Esophagus muscularis mucosa (tissue), 4 donors: Measurements from ENCODE around the gene GNA12. TPM values are rescaled to one million over a fixed set of nuclear protein-coding genes. Genes with fewer than 3 reads are reported as not detected.
"Not testable (repeated sequence)": the region's sequence is repeated elsewhere in the genome, so short reads cannot be mapped to it uniquely, and the experiment has no call there.

ENCODE experiments used
- DNase-seq: peaks from one replicate; pipeline ENCODE4 v3.0.0-alpha.2; 2017; ENCODE audit errors: extremely low spot score
- H3K27ac ChIP-seq, 4 donors: fragments of 200-600 bp; sonication (generic); replicated peaks in 1 of 4; 1 replicate in 3 of 4; 2 replicates in 1 of 4; pipeline ENCODE4 v1.5.1; 2016 to 2019; ENCODE audit warnings: mild to moderate bottlenecking in 1 of 4
- H3K27me3 ChIP-seq, 4 donors: fragments of 200-600 bp; sonication (generic); one replicate each; pipeline versions ENCODE4 v1.5.1 to v1.6.0; 2016 to 2019
- H3K36me3 ChIP-seq, 4 donors: fragments of 200-600 bp; sonication (generic); one replicate each; pipeline ENCODE4 v1.5.1; 2016 to 2019
- H3K4me1 ChIP-seq, 4 donors: fragments of 200-600 bp; sonication (generic); one replicate each; pipeline ENCODE4 v1.5.1; 2016 to 2019
- H3K4me3 ChIP-seq, 4 donors: fragments of 200-600 bp; sonication (generic); 1 replicate in 2 of 4; 2 replicates in 2 of 4; pipeline ENCODE4 v1.5.1; 2016 to 2019; ENCODE audit warnings: mild to moderate bottlenecking in 4 of 4, moderate library complexity in 1 of 4
- H3K9me3 ChIP-seq, 4 donors: fragments of 200-600 bp; sonication (generic); 1 replicate in 3 of 4; 2 replicates in 1 of 4; pipeline ENCODE4 v1.5.1; 2016 to 2019
- CTCF ChIP-seq, 3 experiments: fragments of 200-600 bp in 2 of 3; fragments of 450-650 bp in 1 of 3; sonication (generic) in 2 of 3; IDR thresholded peaks; one replicate each; pipeline ENCODE4 v1.5.1; 2017 to 2019; ENCODE audit warnings: antibody characterized with exemption in 3 of 3, mild to moderate bottlenecking in 2 of 3, moderate library complexity in 1 of 3
- EP300 ChIP-seq: sonication (generic); formaldehyde crosslinking; IDR thresholded peaks from one replicate; pipeline ENCODE4 v1.6.1; 2017; ENCODE audit warnings: antibody characterized with exemption
- POLR2A ChIP-seq: fragments of 450-650 bp; IDR thresholded peaks from one replicate; pipeline ENCODE4 v1.6.1; 2017; ENCODE audit warnings: antibody characterized with exemption, moderate library complexity, mild to moderate bottlenecking, low read depth
- POLR2AphosphoS5 ChIP-seq, 2 donors: sonication (generic); formaldehyde crosslinking; IDR thresholded peaks; one replicate each; pipeline ENCODE4 v1.6.1; 2017; ENCODE audit warnings: antibody characterized with exemption in 2 of 2
- WGBS: methylation state at CpG from one replicate; pipeline ENCODE4 v1.1.5; 2018; 5-methylcytosine and 5-hydroxymethylcytosine counted together
- intact Hi-C: fragments of 100-400 bp; cut with DNase I; formaldehyde crosslinking; loops from one replicate; pipeline ENCODE4 v1.15.1; 2023
- total RNA-seq, 4 donors: library from RNA; depleted of rRNA; stranded (reverse); fragments of >200 nt; gene quantifications; one replicate each; pipeline versions ENCODE4 v1.1.0 to v1.2.1, GENCODE V29; 2016

GNA12 gene
- total RNA-seq, 4 donors from 2014 or later = 25.3 to 61.8 (median 38.9) TPM

DNA sequence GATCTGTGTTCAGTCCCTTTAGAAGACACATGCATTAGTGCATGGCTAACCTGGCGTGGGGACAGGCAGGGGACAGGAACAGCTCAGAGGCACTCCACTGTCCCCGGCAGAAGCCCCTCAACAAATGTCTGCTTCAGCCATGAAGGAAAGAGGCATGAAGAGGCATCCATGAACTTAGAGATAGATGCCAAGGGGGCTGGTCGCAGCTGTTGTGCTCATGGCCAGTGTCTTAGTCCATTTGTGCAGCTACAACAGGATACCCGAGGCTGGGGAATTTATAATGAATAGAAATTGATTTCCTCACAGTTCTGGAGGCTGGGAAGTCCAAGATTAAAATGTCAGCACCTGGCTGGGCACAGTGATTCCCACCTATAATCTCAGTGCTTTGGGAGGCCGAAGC, 14.5 kb upstream of the GNA12 start:
- TF ChIP-seq POLR2A = no peak
- TF ChIP-seq POLR2AphosphoS5 (IDR thresholded peaks at IDR 0.05) = no peak
- TF ChIP-seq CTCF (IDR thresholded peaks at IDR 0.05) = no peak
- no peak for TF ChIP-seq EP300
- no peak overlapping the region for H3K4me3 ChIP-seq
- intact Hi-C loops = no loop called here
- no peak for DNase-seq
- WGBS = 93% methylated on average over 5 of the region's 5 CpGs
- no peaks in the 10 kb centered on the region for H3K27me3 ChIP-seq
- H3K9me3 ChIP-seq = no peaks in the 10 kb centered on the region
- H3K36me3 ChIP-seq = no peaks in the 10 kb centered on the region
- peaks cover 10 to 13% (median 12%) of the 10 kb centered on the region in 4 donors for H3K4me1 ChIP-seq
- no peak overlapping the region for H3K27ac ChIP-seq

GRCh38 chr7:2856388-2857169, 12.5 kb upstream of the GNA12 start:
- DNase-seq = no peak
- H3K9me3 ChIP-seq = no peaks in the 10 kb centered on the region
- no peaks in the 10 kb centered on the region for H3K36me3 ChIP-seq
- no peaks in the 10 kb centered on the region for H3K27me3 ChIP-seq
- WGBS = 76% methylated on average over 5 of the region's 5 CpGs
- no peak overlapping the region for H3K27ac ChIP-seq
- no peak overlapping the region for H3K4me3 ChIP-seq
- TF ChIP-seq EP300 (no peak), CTCF (IDR thresholded peaks at IDR 0.05) (no peak), POLR2A (no peak), POLR2AphosphoS5 (IDR thresholded peaks at IDR 0.05) (no peak)
- H3K4me1 ChIP-seq = peaks cover 0 to 11% (median 1%) of the 10 kb centered on the region in 4 donors
- intact Hi-C loops = no loop called here

- H3K9me3 ChIP-seq = no peaks in the 10 kb centered on the region
- WGBS = 97% methylated on average over 6 of the region's 6 CpGs
- TF ChIP-seq EP300 (no peak), CTCF (IDR thresholded peaks at IDR 0.05) (no peak), POLR2AphosphoS5 (IDR thresholded peaks at IDR 0.05) (no peak), POLR2A (no peak)
- H3K27ac ChIP-seq = no peak overlapping the region
- H3K36me3 ChIP-seq = no peaks in the 10 kb centered on the region
- H3K27me3 ChIP-seq = no peaks in the 10 kb centered on the region
- DNase-seq = no peak
- intact Hi-C loops = no loop called here
- no peak overlapping the region for H3K4me3 ChIP-seq
- peaks cover 0 to 11% (median 1%) of the 10 kb centered on the region in 4 donors for H3K4me1 ChIP-seq
Observed at GRCh38 chr7:2855386-2855785, 11.3 kb upstream of the GNA12 start.

DNA sequence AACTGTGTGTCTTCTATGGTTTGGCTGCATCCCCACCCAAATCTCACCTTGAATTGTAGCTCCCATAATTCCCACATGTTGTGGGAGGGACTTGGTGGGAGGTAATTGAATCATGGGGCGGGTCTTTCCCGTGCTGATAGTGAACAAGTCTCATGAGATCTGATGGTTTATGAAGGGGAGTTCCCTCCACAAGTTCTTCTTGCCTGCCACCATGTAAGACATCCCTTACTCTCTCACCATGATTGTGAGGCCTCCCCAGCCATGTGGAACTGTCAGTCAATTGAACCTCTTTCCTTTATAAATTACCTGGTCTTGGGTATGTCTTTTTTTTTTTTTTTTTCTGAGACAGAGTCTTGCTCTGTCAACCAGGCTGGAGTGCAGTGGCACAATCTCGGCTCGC, 9.4 kb upstream of the GNA12 start:
- H3K4me3 ChIP-seq, H3K27me3 ChIP-seq, H3K9me3 ChIP-seq, H3K36me3 ChIP-seq, intact Hi-C loops, DNase-seq: not testable (repeated sequence)
- peaks cover 0 to 11% (median 1%) of the 10 kb centered on the region in 4 donors for H3K4me1 ChIP-seq
- peak overlapping the region in 2 of 4 donors; percentile 9 to 23 for H3K27ac ChIP-seq
- WGBS = 94% methylated on average over 4 of the region's 4 CpGs

- Histone ChIP-seq H3K9me3 (no peaks in the 10 kb centered on the region), H3K36me3 (no peaks in the 10 kb centered on the region), H3K27me3 (no peaks in the 10 kb centered on the region), H3K27ac (peak overlapping the region in 2 of 4 donors; percentile 9 to 23), H3K4me1 (peaks cover 0 to 11% (median 1%) of the 10 kb centered on the region in 4 donors), H3K4me3 (no peak overlapping the region)
- no peak for TF ChIP-seq POLR2AphosphoS5 (IDR thresholded peaks at IDR 0.05)
- TF ChIP-seq EP300 = no peak
- TF ChIP-seq CTCF (IDR thresholded peaks at IDR 0.05) = no peak
- no peak for TF ChIP-seq POLR2A
- intact Hi-C loops = no loop called here
- 50% methylated on average over 3 of the region's 3 CpGs for WGBS
- no peak for DNase-seq
Observed at GRCh38 chr7:2853147-2853546, 9.0 kb upstream of the GNA12 start.
